Heart left ventricle (tissue), 13 donors: ENCODE results near the gene SOHLH2.

Experiments used
- CTCF ChIP-seq, 12 donors: fragments of 200-600 bp; sonication (generic) in 4 of 12; IDR thresholded peaks; one replicate each; pipeline versions ENCODE4 v1.5.0 to v1.8.0; 2018 to 2022; ENCODE audit warnings: antibody characterized with exemption in 12 of 12, mild to moderate bottlenecking in 5 of 12
- POLR2A ChIP-seq, 2 donors: fragments of 450-650 bp; IDR thresholded peaks; one replicate each; pipeline ENCODE4 v1.6.1; 2017; ENCODE audit warnings: antibody characterized with exemption in 2 of 2, mild to moderate bottlenecking in 2 of 2, moderate library complexity in 2 of 2
- donor health status: ischemic (EF 13 %, LVEDD 7.1; RV severe dilation, severe dysfunction).
- donor health status: DM: no; HTN: yes; CAD: no.
- donor health status: DM: no; HTN: no; CAD: no.
- donor health status: ischemic (EF 25% LVEDD 6.9; RV normal size, moderate dysfunction).
- donor health status: ischemic (EF 25% LVEDD 5.7; RV mildly dilated, moderate dysfunction).
- donor health status: ischemic (EF 35%, LVEDD 5.7; RV mildly dilated, moderate dysfunction).
- donor health status: nonischemic (EF 11% LVEDD 7.7; RV severe dilation, severe dysfunction).
- donor health status: DM: yes; HTN: yes; CAD: no.
- donor health status: PGD.
- donor health status: ischemic (EF 29% LVEDD 5.4; RV normal size, mild dysfunction).
- donor health status: nonischemic (EF 23%, LVEDD 6.1; RV moderate dilation, normal function).

GRCh38 chr13:36124236-36124822 lies 90.0 kb downstream of the SOHLH2 start:
- no peak for TF ChIP-seq CTCF (IDR thresholded peaks at IDR 0.05)
- TF ChIP-seq POLR2A (IDR thresholded peaks at IDR 0.05) = no peak
